ENCODE measurements around the gene LRCOL1. TPM values are rescaled to one million over a fixed set of nuclear protein-coding genes. Genes with fewer than 3 reads are reported as not detected.
A peak's percentile ranks its signal among the peaks of the same experiment; 100 is the strongest.

The LRCOL1 gene
- polyA plus RNA-seq, 1 donor from 2014 or later: not detected

- Mint-ChIP-seq H3K9me3 (no peaks in the 10 kb centered on the region), H3K4me1 (peaks cover 7 to 17% (median 11%) of the 10 kb centered on the region in 3 donors), H3K36me3 (peaks cover 1% of the 10 kb centered on the region), H3K4me3 (peak overlapping the region in 1 of 4 donors; percentile 6), H3K27me3 (no peaks in the 10 kb centered on the region), H3K27ac (no peak overlapping the region)
These were observed 54.2 kb downstream of the LRCOL1 start for GRCh38 chr12:132556216-132556615.

GRCh38 chr12:132555686-132556085, 54.7 kb downstream of the LRCOL1 start:
- H3K27ac Mint-ChIP-seq: peak overlapping the region in 1 of 3 donors; percentile 39
- no peak overlapping the region for H3K4me3 Mint-ChIP-seq
- H3K4me1 Mint-ChIP-seq: peaks cover 7 to 17% (median 9%) of the 10 kb centered on the region in 3 donors
- no peaks in the 10 kb centered on the region for H3K27me3 Mint-ChIP-seq
- peaks cover 1% of the 10 kb centered on the region for H3K36me3 Mint-ChIP-seq
- H3K9me3 Mint-ChIP-seq: no peaks in the 10 kb centered on the region

DNA sequence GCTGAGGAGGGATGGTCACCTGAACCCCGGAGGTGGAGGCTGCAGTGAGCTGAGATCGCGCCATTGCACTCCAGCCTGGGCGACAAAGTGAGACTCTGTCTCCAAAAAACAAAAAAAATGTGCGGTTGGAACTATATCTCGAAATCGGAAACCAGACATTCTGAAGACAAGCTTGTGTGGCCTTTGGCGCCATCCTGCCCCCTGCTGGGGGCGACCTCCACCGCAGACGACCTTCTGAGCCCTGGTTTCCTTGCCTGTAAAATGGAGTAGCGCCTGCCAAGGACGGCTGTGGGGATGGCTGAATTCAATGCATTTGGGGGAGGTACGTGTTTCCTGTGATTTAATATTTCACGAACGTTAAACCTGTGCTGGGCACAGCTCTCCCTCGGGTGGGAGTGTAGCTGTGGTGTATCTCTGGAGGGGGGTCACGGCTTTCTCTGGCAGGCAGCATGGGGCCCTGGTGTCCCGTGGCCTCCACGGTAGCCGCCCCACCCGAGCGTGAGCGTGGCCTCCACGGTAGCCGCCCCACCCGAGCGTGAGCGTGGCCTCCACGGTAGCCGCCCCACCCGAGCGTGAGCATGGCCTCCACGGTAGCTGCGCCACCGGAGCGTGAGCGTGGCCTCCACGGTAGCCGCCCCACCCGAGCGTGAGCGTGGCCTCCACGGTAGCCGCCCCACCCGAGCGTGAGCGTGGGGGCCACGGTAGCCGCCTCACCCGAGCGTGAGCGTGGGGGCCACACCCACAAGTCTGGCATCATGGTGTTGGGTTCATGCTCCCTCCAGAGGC, 55.3 kb downstream of the LRCOL1 start:
- Mint-ChIP-seq H3K27ac (peak overlapping the region in 1 of 3 donors; percentile 39), H3K9me3 (no peaks in the 10 kb centered on the region), H3K27me3 (no peaks in the 10 kb centered on the region), H3K4me3 (peak overlapping the region in 1 of 4 donors; percentile 25), H3K4me1 (peaks cover 7 to 17% (median 9%) of the 10 kb centered on the region in 3 donors), H3K36me3 (peaks cover 1% of the 10 kb centered on the region)

Other genes starting within 250 kb of the LRCOL1 start
- 6.8 TPM for gene FBRSL1, start 120.4 kb downstream of the LRCOL1 start, polyA plus RNA-seq
- gene P2RX2, start 8.2 kb upstream of the LRCOL1 start, polyA plus RNA-seq: not detected
- gene POLE, start 76.8 kb upstream of the LRCOL1 start, polyA plus RNA-seq: 3.4 TPM
- 6.2 TPM for gene PXMP2, start 77.0 kb upstream of the LRCOL1 start, polyA plus RNA-seq
- gene PGAM5, start 100.3 kb upstream of the LRCOL1 start, polyA plus RNA-seq: 21.4 TPM
- 26.6 TPM for gene ANKLE2, start 151.2 kb upstream of the LRCOL1 start, polyA plus RNA-seq
- gene GOLGA3, start 218.3 kb upstream of the LRCOL1 start, polyA plus RNA-seq: 11.5 TPM

Measured in IgD-negative memory B cell (primary cell).